HuH-7 (cell line): ENCODE results near the gene NELL1.
"Not testable (repeated sequence)": the region's sequence is repeated elsewhere in the genome, so short reads cannot be mapped to it uniquely, and the experiment has no call there.

Experiments
- DNase-seq: peaks from one replicate; pipeline ENCODE4 v3.0.0; 2011; ENCODE audit warnings: low spot score

NELL1 gene

DNA sequence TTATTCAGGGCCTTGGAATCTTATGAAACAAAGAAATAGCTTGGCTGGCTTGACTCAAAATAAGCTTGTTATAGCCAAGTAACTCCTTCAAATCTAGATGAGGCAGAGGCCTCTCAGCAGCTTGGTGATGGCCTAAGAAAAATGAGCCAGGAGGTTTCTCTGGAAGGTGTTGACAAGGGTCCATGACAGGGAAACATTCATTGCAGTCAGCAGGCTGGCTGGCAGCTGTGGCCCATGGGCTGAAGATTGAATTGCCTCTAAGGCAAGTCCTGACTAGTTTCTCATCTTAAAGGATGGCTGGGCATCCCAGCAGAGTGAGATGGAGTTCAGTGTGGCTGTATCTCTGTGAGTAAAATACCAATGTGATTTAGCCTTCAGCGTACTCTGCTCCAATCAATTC lies 441.0 kb downstream of the NELL1 start:
- DNase-seq = no peak

GRCh38 chr11:21113876-21114275 lies 444.5 kb downstream of the NELL1 start:
- DNase-seq = no peak

DNA sequence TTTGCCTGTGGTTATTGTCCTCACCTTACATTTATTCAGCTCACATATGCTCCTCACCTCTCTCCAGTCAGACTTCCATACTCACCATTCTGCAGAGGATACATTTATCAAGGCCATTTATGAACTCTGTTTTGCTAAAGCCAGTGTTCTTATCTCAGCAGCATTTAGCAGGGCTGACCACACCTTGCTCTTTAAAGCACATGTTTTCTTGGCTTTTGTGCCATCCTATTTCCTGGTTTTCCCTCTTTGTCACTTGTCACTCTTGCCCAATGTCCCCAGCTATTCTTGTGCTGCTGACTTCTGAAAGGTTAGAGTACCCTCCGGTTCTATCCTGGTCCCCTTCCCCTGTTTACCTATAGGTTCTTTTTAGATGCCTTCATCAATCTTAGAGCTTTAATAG lies 446.6 kb downstream of the NELL1 start:
- no peak for DNase-seq

DNA sequence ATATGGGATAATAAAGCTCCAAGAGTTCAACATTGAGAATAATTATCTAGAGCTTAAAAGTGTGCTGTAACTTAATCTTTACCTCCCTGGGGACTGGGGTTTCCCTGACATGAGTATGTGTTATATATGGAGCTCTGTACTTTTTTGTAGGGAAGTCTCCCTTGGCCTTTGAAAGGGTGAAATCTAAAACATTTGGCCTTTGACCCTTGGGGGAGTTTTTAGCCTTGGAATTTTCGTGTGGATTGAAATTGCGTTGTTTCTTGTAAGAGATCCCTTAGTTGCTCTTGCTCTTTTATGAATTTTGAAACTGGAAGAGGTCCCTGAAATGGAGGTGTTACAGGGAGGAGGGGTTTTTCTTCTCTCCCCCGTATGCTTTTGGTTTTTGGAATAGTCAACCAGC lies 450.0 kb downstream of the NELL1 start:
- DNase-seq = no peak

DNA sequence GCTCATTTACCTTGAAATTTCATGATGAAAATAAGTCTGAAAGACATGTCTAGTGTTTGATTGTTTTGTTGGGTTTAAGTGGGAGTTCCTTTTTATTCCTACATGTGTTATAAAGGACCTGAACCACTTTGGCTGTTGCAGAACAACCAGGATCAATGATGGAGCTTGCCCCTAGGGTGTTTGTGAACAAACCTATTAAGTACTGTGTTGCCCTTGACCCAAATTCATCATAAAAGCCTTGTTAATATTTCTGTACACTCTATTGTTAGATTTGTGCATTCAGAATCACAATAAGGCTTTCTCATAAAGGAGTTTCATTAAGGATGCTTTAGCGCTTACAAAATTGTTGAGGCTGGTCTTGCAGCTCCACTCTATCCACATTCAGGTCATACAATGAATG lies 452.6 kb downstream of the NELL1 start:
- DNase-seq = no peak

GRCh38 chr11:21122523-21122922 lies 453.1 kb downstream of the NELL1 start:
- no peak for DNase-seq

- no peak for DNase-seq
These were observed 462.8 kb downstream of the NELL1 start for GRCh38 chr11:21132146-21132720.

GRCh38 chr11:21133244-21133643 lies 463.9 kb downstream of the NELL1 start:
- no peak for DNase-seq

- DNase-seq = no peak
These were observed 464.3 kb downstream of the NELL1 start for GRCh38 chr11:21133722-21134121.

- DNase-seq = no peak
These were observed 468.4 kb downstream of the NELL1 start for GRCh38 chr11:21137803-21138202.

DNA sequence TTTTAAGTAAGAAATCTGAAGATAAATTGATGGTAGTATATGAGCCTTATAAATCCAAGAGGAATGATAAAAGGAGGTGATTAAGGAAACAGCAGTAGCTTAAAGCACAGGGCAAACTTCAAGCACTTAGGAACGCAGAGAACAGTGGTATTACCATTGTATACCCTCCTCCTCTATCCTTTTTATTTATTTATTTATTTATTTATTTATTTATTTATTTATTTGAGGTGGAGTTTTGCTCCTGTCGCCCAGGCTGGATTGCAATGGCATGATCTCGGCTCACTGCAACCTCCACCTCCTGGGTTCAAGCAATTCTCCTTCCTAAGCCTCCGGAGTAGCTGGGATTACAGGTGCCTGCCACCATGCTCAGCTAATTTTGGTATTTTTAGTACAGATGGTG lies 472.2 kb downstream of the NELL1 start:
- DNase-seq = not testable (repeated sequence)

- DNase-seq = peak; percentile 3
These were observed 472.6 kb downstream of the NELL1 start for GRCh38 chr11:21142007-21142406.

- DNase-seq = no peak
These were observed 475.1 kb downstream of the NELL1 start for GRCh38 chr11:21144531-21144930.

DNA sequence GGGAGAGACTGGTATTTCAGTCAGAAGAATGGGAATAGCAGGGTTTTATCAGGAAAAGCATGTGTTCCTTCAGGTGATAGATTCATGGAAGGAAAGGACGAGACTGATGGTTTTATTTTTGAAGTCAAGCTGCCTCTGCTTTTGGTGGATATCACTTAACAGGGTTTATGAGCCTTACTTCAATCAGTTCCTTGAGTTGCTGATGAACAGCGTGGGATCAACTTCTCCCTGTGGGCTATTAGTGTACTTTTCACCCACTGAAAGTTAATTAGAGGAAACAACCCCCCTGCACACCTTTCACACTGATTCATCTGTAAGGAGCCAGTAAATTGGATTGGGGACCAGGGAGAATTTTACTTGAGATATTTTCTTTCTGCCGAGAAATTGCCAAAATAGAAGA lies 479.0 kb downstream of the NELL1 start:
- DNase-seq = no peak

DNA sequence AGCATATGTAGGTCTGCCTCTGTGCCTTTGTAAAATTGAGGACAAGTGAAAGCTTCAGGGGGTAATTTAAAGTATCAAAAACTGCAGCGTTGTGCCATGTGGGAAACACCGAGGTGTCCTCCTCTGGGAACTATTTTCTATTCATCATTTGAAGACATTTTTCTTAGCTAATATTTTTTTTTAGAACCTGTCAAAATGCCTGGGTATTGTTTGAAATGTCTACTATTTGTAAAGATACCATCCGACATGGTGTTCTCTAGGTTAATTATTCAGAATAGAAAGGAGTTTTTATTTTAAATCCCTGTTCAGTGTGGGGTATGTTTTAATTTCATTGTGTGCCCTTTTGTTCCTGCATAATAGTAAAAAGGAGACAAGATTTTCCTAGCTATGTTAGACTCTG lies 490.8 kb downstream of the NELL1 start:
- DNase-seq = no peak

DNA sequence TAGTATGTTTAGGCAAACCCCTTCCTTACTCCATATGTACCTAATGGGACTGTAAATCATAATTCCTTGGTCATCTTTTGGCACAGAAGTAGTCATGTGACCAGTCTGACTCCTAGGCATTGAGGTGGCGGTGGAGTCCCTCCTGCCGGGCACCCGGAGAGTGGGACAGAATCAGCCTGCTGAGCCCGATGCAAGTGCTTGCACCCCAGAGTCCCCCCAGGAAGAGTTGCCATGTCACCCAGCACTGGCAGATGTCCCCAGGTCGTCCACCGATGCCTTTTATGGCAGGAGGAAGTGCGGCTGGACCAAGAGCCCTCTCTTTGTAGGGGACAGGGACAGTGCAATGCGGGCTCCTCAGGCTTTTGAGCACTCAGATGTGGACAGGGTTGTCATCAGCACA lies 500.3 kb downstream of the NELL1 start:
- no peak for DNase-seq

GRCh38 chr11:21173476-21173875 lies 504.1 kb downstream of the NELL1 start:
- no peak for DNase-seq

- DNase-seq = no peak
These were observed 505.4 kb downstream of the NELL1 start for GRCh38 chr11:21174781-21175180.

DNA sequence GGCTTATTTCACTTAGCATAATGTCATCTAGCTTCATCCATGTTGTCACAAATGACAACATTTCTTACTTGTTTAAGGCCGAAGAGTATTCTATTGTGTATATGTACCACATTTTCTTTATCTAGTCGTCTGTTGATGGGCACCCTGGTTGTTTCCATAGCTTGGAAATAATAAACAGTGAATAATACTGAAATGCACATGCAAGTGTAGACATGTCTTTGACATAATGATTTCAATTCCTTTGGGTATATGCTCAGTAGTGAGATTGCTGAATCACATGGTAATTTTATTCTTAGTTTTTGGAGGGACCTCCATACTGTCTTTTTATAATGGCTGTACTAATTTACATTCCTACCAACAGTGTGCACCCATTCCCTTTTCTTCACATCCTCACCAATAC lies 508.0 kb downstream of the NELL1 start:
- DNase-seq = no peak

DNA sequence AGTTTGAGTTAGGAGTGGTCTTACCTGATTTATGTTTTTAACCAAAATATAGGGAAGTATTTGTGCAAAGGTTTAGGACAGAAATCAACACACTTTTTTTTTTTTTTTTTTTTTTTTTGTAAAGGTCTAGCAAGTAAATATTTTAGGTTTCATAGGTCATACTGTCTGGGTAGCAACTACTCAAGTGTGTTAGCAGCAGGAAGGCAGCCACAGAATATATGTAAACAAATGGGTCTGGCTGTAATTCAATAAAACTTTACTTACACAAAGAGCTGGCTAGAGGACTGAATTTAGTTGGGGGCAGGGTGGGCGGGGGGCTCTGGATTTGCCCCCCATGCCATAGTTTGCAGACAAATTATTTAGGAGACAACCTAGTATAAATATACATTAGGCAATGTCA lies 510.4 kb downstream of the NELL1 start:
- DNase-seq = no peak

DNA sequence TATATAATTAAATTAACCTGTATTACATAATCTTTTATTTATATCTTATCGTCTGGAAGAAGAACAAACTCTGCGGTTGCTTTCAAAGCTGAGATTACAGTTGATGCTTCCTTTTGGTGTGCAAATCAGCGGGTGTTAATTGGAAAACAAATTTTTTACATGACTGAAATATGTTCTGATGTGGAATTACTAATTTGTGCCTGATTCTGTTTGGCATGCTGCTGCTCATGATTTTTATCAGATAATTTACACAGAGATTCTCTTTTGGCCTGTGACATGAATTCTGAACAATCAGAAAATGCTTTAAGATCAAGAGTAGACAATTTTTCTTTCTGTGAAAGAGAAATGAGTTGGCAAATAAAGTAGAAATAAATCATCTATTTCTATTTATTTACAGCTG lies 510.8 kb downstream of the NELL1 start:
- DNase-seq = no peak

DNA sequence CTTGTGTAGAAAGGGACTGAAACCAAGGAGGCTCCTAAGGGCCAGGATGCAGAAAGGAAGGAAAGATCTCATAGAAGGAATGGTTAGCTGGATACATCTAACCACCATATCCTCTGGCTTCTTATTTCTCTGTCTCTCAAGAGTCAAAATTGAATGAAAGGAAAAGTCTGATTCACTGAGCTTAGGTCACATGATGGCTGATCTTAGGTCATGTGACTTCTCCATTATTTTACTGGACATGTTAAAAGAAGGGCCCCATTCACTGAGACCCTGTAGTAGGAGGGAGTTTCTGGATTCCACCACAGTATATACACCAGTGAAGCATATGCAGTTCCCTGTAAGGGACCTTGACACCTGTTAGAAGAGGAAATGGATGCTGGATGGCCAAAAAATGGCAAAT lies 516.6 kb downstream of the NELL1 start:
- no peak for DNase-seq

DNA sequence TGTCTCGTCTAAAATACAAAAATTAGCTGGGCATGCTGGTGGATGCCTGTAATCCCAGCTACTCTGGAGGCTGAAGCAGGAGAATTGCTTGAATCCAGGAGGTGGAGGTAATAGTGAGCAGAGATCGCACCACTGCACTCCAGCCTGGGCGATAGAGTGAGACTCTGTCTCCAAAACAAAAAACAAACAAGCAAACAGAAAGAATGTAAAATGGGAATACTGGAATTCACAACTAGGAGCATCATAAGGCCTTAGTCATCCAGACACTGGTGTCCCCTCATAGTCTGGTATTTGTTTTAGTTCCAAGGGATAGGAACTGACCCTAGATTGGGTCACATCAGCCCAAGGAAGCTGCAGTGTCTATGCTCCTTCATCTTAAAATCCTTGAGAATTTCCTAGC lies 520.8 kb downstream of the NELL1 start:
- no peak for DNase-seq

- no peak for DNase-seq
These were observed 526.6 kb downstream of the NELL1 start for GRCh38 chr11:21195995-21196394.

GRCh38 chr11:21198498-21198897 lies 529.1 kb downstream of the NELL1 start:
- DNase-seq = no peak
